WERI-Rb-1 (cell line): ENCODE data around the gene KLK12.

ENCODE experiments used
- DNase-seq: peaks from one replicate; pipeline ENCODE4 v3.0.0-alpha.2; 2020
- H3K27ac ChIP-seq: fragments of 250-450 bp; sonication (Bioruptor Pico); 2 replicates; pipeline ENCODE4 v1.5.1; 2020; ENCODE audit warnings: mild to moderate bottlenecking, moderate library complexity
- H3K27me3 ChIP-seq: fragments of 250-450 bp; sonication (Bioruptor Pico); 2 replicates; pipeline ENCODE4 v1.5.1; 2021; ENCODE audit warnings: mild to moderate bottlenecking, low read depth, moderate library complexity; ENCODE audit not compliant: insufficient read depth, severe bottlenecking
- H3K36me3 ChIP-seq: fragments of 250-450 bp; sonication (Bioruptor Pico); 2 replicates; pipeline ENCODE4 v1.5.1; 2020; ENCODE audit warnings: mild to moderate bottlenecking, moderate library complexity
- H3K4me3 ChIP-seq: 2 replicates; pipeline ENCODE4 v1.5.1; 2011; ENCODE audit warnings: low read depth, mild to moderate bottlenecking, control low read depth, low read length
- H3K9me3 ChIP-seq: fragments of 250-450 bp; sonication (Bioruptor Pico); 2 replicates; pipeline ENCODE4 v1.5.1; 2021; ENCODE audit warnings: mild to moderate bottlenecking, moderate library complexity; ENCODE audit not compliant: severe bottlenecking
- CTCF ChIP-seq: IDR thresholded peaks from 2 replicates; pipeline ENCODE4 v1.5.1; 2011; ENCODE audit warnings: low read depth, mild to moderate bottlenecking, control low read depth, inconsistent platforms, low read length

The KLK12 gene

GRCh38 chr19:51070334-51071094, 35.7 kb upstream of the KLK12 start:
- no peak overlapping the region for H3K27ac ChIP-seq
- TF ChIP-seq CTCF, result no peak
- DNase-seq, result no peak
- H3K27me3 ChIP-seq, result peaks cover 84% of the 10 kb centered on the region
- H3K36me3 ChIP-seq, result no peaks in the 10 kb centered on the region
- no peak overlapping the region for H3K4me3 ChIP-seq
- peaks cover 16% of the 10 kb centered on the region for H3K9me3 ChIP-seq

GRCh38 chr19:51066393-51067186, 31.8 kb upstream of the KLK12 start:
- Histone ChIP-seq H3K4me3 (no peak overlapping the region), H3K27ac (no peak overlapping the region), H3K27me3 (peaks cover 84% of the 10 kb centered on the region), H3K9me3 (peaks cover 4% of the 10 kb centered on the region), H3K36me3 (no peaks in the 10 kb centered on the region)
- TF ChIP-seq CTCF, result no peak
- no peak for DNase-seq

- DNase-seq, result no peak
- Histone ChIP-seq H3K4me3 (no peak overlapping the region), H3K9me3 (peaks cover 4% of the 10 kb centered on the region), H3K27me3 (peaks cover 80% of the 10 kb centered on the region), H3K27ac (no peak overlapping the region), H3K36me3 (no peaks in the 10 kb centered on the region)
- TF ChIP-seq CTCF, result no peak
Measured at GRCh38 chr19:51065221-51065960, 30.6 kb upstream of the KLK12 start.

GRCh38 chr19:51064534-51065220, 29.9 kb upstream of the KLK12 start, which contains the start of gene KLK13:
Gene KLK13, minus strand, starts transcription at chr19:51065092. Its CDS starts 25 bp downstream, at chr19:51065067.
- Histone ChIP-seq H3K36me3 (no peaks in the 10 kb centered on the region), H3K27me3 (peaks cover 81% of the 10 kb centered on the region), H3K4me3 (no peak within 1 kb of the TSS), H3K27ac (no peak within 1 kb of the TSS), H3K9me3 (peaks cover 2% of the 10 kb centered on the region)
- DNase-seq, result no peak
- no peak for TF ChIP-seq CTCF

- no peak for TF ChIP-seq CTCF
- peaks cover 77% of the 10 kb centered on the region for H3K27me3 ChIP-seq
- H3K4me3 ChIP-seq, result no peak overlapping the region
- H3K27ac ChIP-seq, result no peak overlapping the region
- DNase-seq, result no peak
- H3K9me3 ChIP-seq, result no peaks in the 10 kb centered on the region
- H3K36me3 ChIP-seq, result no peaks in the 10 kb centered on the region
Measured at GRCh38 chr19:51063664-51064063, 28.9 kb upstream of the KLK12 start.
